Measurements from ENCODE around the gene TSPAN18.

Gene TSPAN18

GRCh38 chr11:44916801-44917385 is 190.1 kb downstream of the TSPAN18 start:
- DNase-seq (ENCODE audit: low spot score), result no peak

DNA sequence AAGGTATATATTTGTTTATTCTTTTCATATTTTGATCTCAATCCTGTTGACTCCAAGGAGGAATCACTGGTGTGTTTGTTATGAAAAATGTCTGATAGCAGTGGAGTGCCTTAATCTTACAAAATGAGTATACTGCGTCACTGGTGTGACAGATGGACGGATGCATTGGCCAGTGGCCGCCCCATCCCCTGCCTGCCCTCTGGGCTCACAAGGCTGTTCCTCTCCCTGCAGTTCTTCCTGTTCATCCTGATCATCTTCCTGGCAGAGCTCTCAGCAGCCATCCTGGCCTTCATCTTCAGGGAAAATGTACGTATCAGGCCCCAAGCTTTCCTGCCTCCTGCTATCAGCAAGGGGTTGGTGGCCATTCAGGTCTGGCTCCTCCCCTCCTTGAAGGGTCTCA is 191.0 kb downstream of the TSPAN18 start:
- DNase-seq (ENCODE audit: low spot score), result no peak

DNA sequence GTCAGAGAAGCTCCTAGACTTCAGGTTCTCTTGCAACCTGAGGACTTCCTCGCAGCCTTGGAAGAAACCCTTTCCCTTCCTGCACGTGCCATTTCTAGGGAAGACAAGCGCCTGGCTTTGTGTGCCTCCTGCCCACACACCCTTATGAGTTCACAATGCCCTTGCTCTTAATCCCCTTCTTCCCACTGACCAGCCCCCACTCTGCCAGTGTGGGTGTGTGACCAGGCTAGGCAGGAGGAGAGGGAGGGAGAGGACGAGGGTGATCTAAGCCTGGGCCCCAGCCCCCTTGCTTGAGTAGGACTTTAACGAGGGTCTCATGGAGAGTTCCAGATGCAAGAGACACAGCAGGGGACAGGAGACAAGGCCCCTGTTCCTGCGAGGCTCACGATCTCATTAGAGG is 193.7 kb downstream of the TSPAN18 start:
- DNase-seq (ENCODE audit: low spot score), result no peak

DNA sequence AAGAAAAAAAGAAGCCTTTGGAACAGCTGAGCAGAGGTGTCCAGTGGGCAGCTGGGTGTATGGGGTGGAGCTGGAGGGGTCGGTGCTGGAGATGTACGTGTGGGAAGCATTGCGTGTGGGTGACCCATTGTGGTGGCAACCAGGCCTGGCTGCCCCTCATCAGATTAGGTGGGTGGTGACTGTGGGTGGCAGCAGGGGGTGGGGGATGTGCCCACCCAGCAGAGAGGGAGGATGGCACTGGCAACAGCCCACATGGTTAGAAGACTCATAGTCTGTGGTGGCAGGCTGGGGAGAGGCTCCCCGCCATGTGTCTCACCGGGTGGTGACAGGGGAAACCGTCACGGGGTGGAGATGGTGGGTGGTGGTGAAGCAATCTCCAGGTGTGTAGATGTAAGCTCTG is 196.4 kb downstream of the TSPAN18 start:
- no peak for DNase-seq (ENCODE audit: low spot score)

- no peak for DNase-seq (ENCODE audit: low spot score)
These were observed 197.0 kb downstream of the TSPAN18 start for GRCh38 chr11:44923806-44924205.

- no peak for DNase-seq (ENCODE audit: low spot score)
These were observed 199.3 kb downstream of the TSPAN18 start for GRCh38 chr11:44926036-44926435.

GRCh38 chr11:44927174-44927661 is 200.5 kb downstream of the TSPAN18 start:
- peak; percentile 76 for DNase-seq (ENCODE audit: low spot score)

DNA sequence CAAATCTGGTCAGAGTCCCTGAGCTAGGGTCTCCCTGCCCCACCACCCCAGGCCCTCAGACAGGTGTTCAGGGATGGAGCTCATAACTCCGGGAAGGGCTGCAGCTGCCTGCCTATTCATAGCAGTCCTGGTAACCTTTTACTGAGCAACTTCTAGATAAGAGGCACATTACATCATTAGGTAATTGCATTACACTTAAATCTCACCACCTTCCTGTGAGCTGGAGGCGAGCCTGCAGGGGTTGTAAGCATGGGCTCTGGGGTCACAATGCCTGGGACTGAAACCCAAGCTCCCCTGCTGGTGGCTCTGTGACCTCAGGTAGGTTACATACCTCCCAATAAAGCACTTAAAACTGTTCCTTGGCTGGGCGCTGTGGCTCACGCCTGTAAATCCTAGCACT is 201.4 kb downstream of the TSPAN18 start:
- DNase-seq (ENCODE audit: low spot score), result no peak

- DNase-seq (ENCODE audit: low spot score), result no peak
These were observed 202.1 kb downstream of the TSPAN18 start for GRCh38 chr11:44928816-44929215.

DNA sequence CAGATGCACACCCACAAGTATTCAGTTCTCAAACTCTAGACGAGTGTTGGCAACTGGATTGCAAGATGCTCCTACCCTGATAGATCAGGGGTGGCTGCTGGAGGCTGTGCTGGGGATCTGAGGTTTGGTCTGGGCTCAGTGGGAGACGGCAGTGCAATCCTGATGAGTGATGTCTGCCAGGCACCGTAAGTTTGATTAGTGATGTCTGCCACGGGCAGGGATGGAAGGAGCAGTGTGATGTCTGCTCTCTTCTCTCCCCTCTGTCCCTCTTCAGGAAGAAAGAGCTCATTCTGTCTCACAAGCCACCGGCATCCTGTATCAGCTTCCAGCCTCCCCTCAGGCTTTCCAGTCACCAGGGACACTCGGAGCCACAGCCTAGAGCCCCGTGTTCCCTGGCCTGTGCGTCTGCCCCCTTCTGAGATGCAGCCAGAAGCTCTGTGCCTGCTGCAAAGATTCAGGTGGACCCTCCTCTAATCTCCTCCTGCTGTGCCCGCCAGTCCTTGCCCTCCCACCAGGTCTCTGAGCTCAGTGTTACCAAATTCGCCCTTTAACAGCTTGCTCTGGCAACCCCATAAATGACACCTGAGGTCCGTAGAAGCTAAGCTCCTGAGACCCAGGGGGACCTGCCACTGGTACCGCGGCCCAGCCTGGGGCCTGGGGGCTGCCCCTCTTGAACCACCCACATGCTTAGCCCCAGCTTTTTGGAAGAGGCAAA is 204.0 kb downstream of the TSPAN18 start:
- no peak for DNase-seq (ENCODE audit: low spot score)

DNA sequence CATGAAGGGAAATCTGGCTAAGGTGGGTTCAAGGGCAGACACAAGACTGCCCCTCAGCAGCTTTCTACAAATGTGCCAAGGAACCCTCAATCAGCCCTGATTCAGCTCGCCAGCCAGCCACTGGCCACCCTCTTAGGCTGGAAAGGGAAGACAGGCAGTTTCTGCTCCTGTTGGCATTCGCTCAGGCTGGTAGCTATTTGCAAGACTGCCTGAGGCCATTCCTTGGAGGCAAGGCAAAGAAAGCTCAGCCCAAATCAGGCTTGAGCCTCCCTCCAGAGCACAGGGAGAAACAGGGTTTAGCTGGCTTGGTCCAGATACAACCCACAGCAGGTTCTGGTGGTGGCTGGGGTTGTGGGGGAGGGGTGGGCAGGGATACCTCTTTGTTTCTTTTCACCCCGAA is 204.7 kb downstream of the TSPAN18 start:
- DNase-seq (ENCODE audit: low spot score), result no peak

- no peak for DNase-seq (ENCODE audit: low spot score)
These were observed 207.3 kb downstream of the TSPAN18 start for GRCh38 chr11:44934110-44934509.

GRCh38 chr11:44934735-44935250 is 208.0 kb downstream of the TSPAN18 start:
- DNase-seq (ENCODE audit: low spot score), result no peak

DNA sequence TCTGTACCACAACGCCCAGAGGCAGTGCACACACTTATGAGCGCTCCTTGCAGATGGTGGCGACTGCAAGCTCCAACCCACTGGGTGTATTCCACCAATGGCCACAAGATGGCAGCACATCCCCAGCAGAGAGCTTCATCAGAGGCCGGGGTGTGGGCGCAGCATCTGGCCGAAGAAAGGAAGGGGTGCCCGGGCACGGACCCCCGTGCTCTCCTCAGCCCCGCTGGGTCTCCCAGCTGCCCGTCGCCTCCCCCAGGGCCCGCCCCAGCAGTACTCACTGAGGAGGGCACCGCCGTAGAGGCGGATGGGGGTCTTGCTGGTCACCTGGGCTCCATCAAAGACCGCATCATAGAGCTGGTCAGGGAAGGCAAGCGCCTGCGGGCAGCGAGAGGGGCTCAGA is 209.8 kb downstream of the TSPAN18 start:
- DNase-seq (ENCODE audit: low spot score), result peak; percentile 83

- no peak for DNase-seq (ENCODE audit: low spot score)
These were observed 210.3 kb downstream of the TSPAN18 start for GRCh38 chr11:44936951-44937543.

GRCh38 chr11:44938066-44938691 is 211.4 kb downstream of the TSPAN18 start:
- DNase-seq (ENCODE audit: low spot score), result no peak

DNA sequence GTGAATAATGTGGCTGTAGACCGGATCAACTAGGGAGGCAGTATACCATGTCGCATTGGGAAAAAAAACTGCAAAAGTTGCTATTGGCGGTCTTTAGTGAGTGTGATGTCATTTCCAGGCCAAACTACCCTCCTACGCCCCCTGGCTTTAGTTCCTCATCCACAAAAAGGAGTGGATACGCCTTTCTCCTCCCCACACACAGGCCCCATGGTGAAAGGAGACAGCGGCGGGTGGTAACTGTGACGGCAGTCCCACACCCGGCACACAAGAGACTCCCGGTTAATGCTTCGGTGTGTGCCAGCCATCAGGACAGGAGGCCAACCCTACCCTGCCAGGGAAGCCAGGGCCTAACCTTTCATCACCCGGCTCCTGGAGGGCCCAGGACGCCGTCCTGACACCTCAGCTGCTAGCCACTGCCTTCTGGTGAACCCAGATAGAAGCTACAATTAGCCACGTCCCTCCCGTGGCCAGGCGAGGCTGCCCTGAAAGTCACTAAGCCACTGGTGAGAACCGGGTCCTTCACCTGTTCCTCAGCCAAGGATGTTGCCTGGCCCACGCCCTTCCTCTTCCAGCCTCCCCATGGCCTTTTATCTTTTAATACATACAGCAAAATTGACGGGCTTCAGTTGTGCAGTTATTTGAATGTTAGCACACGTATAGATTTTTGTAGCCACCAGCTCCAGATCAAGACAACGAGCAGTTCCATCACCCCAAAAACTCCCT is 213.1 kb downstream of the TSPAN18 start:
- DNase-seq (ENCODE audit: low spot score), result no peak

- no peak for DNase-seq (ENCODE audit: low spot score)
These were observed 213.6 kb downstream of the TSPAN18 start for GRCh38 chr11:44940404-44940803.

DNA sequence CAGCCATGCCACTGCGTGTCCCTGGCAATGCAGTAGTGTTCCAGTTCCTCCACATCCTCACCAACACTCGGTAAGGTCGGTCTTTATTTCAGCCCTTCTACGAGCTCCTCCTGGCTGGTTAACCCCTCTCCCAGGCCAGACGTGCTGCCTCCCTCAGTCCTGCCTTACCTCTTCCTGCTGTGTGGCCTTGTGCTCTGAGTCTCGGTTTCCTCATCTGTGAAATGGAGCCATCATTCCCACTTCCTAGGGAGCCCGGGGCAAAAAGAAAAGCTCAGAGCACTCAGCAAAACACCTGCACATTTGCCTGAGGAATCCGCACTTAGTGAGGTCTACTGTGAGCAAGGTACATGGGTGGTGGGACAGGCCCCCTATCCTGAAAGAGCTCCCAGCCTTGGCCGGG is 214.1 kb downstream of the TSPAN18 start:
- DNase-seq (ENCODE audit: low spot score), result no peak

DNA sequence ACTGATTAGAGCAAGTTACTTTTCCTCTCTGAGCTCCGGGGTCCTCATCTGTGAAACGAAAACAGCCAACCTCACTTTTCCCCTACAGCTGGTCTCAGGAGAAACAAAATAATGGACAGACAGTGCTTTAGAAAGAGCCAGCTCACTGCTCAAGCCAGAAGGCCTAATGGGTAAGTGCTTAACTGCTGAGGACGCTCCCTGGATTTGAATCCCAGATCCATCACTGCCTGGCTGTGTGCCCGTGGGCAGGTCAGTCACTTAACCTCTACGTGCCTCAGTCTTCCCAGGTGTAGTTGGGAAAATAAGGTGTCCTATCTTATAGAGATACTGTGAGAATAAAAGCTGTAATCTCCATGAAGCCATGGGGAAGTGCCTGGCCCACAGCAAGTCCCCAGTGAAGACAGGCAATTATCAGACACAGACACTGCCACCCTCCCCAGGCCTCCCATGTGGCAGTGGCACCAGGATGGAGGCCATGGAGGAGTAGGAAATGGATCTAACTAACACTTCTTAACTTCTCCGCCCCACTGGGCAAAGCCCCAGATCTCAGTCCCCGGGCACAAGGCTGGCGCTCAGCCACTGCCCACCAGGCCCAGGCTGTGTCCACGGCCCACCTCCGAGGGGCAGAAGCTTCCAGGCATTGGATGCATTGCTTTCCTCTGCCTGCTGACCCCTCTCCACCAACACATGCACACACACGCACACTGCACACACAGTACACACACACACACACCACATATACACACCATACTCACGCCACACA is 214.7 kb downstream of the TSPAN18 start:
- DNase-seq (ENCODE audit: low spot score), result no peak

All from AG08396 (cell line).